GM12878 (cell line): ENCODE data around the gene RFC4. TPM values are rescaled to one million over a fixed set of nuclear protein-coding genes. Genes with fewer than 3 reads are reported as not detected.
A peak's percentile ranks its signal among the peaks of the same experiment; 100 is the strongest.

Source experiments
- ATF2 ChIP-seq: IDR thresholded peaks from 2 replicates; pipeline ENCODE4 v1.6.1; 2012; ENCODE audit warnings: low read length, inconsistent platforms
- CBFB ChIP-seq: IDR thresholded peaks from 2 replicates; pipeline ENCODE4 v1.6.1; 2016; ENCODE audit warnings: antibody characterized with exemption, low read depth
- CREM ChIP-seq: IDR thresholded peaks from 2 replicates; pipeline ENCODE4 v1.6.1; 2014; ENCODE audit warnings: antibody characterized with exemption, low read depth
- CTCF ChIP-seq, 3 experiments: IDR thresholded peaks in 2 of 3; conservative IDR thresholded peaks in 1 of 3; 2 replicates each; pipeline ENCODE4 v1.5.1; 2011; ENCODE audit warnings: low read depth in 3 of 3, low read length in 3 of 3, mild to moderate bottlenecking in 3 of 3, control low read depth in 2 of 3, moderate library complexity in 2 of 3, inconsistent platforms in 1 of 3, mixed read lengths in 1 of 3; ENCODE audit not compliant: control insufficient read depth in 2 of 3, insufficient read depth in 1 of 3; ENCODE audit errors: extremely low read depth in 1 of 3
- DPF2 ChIP-seq: fragments of 450-650 bp; IDR thresholded peaks from 2 replicates; pipeline ENCODE4 v1.6.1; 2017; ENCODE audit warnings: mild to moderate bottlenecking
- EED ChIP-seq: sonication (generic); IDR thresholded peaks from 2 replicates; pipeline ENCODE4 v1.6.1; 2016; ENCODE audit warnings: antibody characterized with exemption, low read depth
- FOXM1 ChIP-seq: IDR thresholded peaks from 2 replicates; pipeline ENCODE4 v1.6.1; 2012; ENCODE audit warnings: low read depth, mild to moderate bottlenecking, inconsistent platforms, low read length, moderate library complexity
- IKZF2 ChIP-seq, 2 experiments: fragments of 450-650 bp; IDR thresholded peaks; 2 replicates each; pipeline ENCODE4 v1.6.1; 2017; ENCODE audit warnings: mild to moderate bottlenecking in 2 of 2, moderate library complexity in 2 of 2
- IRF5 ChIP-seq: fragments of 450-650 bp; IDR thresholded peaks from 2 replicates; pipeline ENCODE4 v1.6.1; 2017; ENCODE audit warnings: borderline replicate concordance
- JUND ChIP-seq: IDR thresholded peaks from 2 replicates; pipeline ENCODE4 v1.6.1; 2012; ENCODE audit warnings: low read depth, mild to moderate bottlenecking, low read length, improper control_type of control experiment, moderate library complexity
- KDM1A ChIP-seq: fragments of 200-600 bp; sonication (generic); IDR thresholded peaks from 2 replicates; pipeline ENCODE4 v1.6.1; 2016; ENCODE audit warnings: borderline replicate concordance
- MLLT1 ChIP-seq: fragments of 450-650 bp; IDR thresholded peaks from 2 replicates; pipeline ENCODE4 v1.6.1; 2016; ENCODE audit warnings: mild to moderate bottlenecking
- NFXL1 ChIP-seq: fragments of 450-650 bp; IDR thresholded peaks from 2 replicates; pipeline ENCODE4 v1.6.1; 2017; ENCODE audit warnings: antibody characterized with exemption, mild to moderate bottlenecking, borderline replicate concordance
- NR2F1 ChIP-seq: fragments of 450-650 bp; conservative IDR thresholded peaks from 2 replicates; pipeline ENCODE4 v1.6.1; 2017; ENCODE audit warnings: mild to moderate bottlenecking
- PAX8 ChIP-seq: fragments of 450-650 bp; IDR thresholded peaks from 2 replicates; pipeline ENCODE4 v1.6.1; 2017; ENCODE audit warnings: mild to moderate bottlenecking, moderate library complexity
- SREBF1 ChIP-seq: IDR thresholded peaks from 2 replicates; pipeline ENCODE4 v1.6.1; 2012; ENCODE audit warnings: mild to moderate bottlenecking, low read length
- SRF ChIP-seq, 2 experiments: IDR thresholded peaks; 2 replicates each; pipeline ENCODE4 v1.6.1; 2011; ENCODE audit warnings: low read depth in 2 of 2, low read length in 2 of 2, mild to moderate bottlenecking in 1 of 2, moderate library complexity in 1 of 2
- TARDBP ChIP-seq: IDR thresholded peaks from 2 replicates; pipeline ENCODE4 v1.6.1; 2016; ENCODE audit warnings: borderline replicate concordance
- ZBED1 ChIP-seq: IDR thresholded peaks from 2 replicates; pipeline ENCODE4 v1.6.1; 2016; ENCODE audit warnings: borderline replicate concordance
- polyA plus RNA-seq, 11 experiments: library from polyadenylated mRNA; depleted of rRNA in 4 of 11; unstranded in 6 of 11; stranded (reverse) in 5 of 11; fragments of >200 nt; fragmentation: Nextera tagmentation in 4 of 11; fragmentation: Illumina TruSeq in 1 of 11; extraction: Ambion mirVana in 4 of 11; extraction: Trizol in 1 of 11; gene quantifications; 1 replicate in 1 of 11; 2 replicates in 10 of 11; pipeline versions ENCODE4 v1.2.1 to v1.2.3, GENCODE V29; 2011 to 2016; ENCODE audit warnings: inconsistent platforms in 2 of 11, missing spikeins in 2 of 11, low read depth in 1 of 11
- total RNA-seq, 4 experiments: library from RNA; depleted of rRNA in 3 of 4; stranded (reverse); fragments of >200 nt in 3 of 4; fragmentation: Illumina TruSeq in 1 of 4; extraction: Trizol in 1 of 4; gene quantifications; 2 replicates each; pipeline versions ENCODE4 v1.2.1 to v1.2.3, GENCODE V29; 2013 to 2021
- TF ChIP-seq, protein P1 (sequence below): fragments of 450-650 bp; IDR thresholded peaks from 2 replicates; pipeline ENCODE4 v1.6.1; 2014; ENCODE audit warnings: mild to moderate bottlenecking

RFC4 gene
- total and polyA plus RNA-seq, 10 of the 15 experiments (the other 5 are each of a cell fraction or from before 2014, with no cell fraction given), result 49.1 to 144 (median 112) TPM

- peak; percentile 57; the same call in 1 of the 2 replicates for TF ChIP-seq EED
- no peak for TF ChIP-seq ATF2
- TF ChIP-seq IKZF2 (IDR thresholded peaks at IDR 0.05), result peak; percentile 37 to 67; a peak in 3 of 4 replicates
- no peak for TF ChIP-seq ZBED1
- TF ChIP-seq CTCF (IDR thresholded peaks at IDR 0.05 in 2 of 3, conservative IDR thresholded peaks at IDR 0.05 in 1 of 3; ENCODE audit: control insufficient read depth in 2 of 3, extremely low read depth in 1 of 3, insufficient read depth in 1 of 3, low read depth in 3 of 3, low read length in 3 of 3), result no peak
- TF ChIP-seq CBFB, result peak; percentile 52; the same call in 1 of the 2 replicates
- peak; percentile 50 to 81 for TF ChIP-seq SRF (IDR thresholded peaks at IDR 0.05; ENCODE audit: low read depth in 2 of 2, low read length in 2 of 2)
- TF ChIP-seq NFXL1, result no peak
- 0 out of 2 replicates have a peak, but pooled peaks have one; percentile 25 for TF ChIP-seq MLLT1
- no peak for TF ChIP-seq SREBF1
- no peak for TF ChIP-seq KDM1A
- TF ChIP-seq CREM, result peak; percentile 97
- TF ChIP-seq JUND, result no peak
- peak; percentile 64; the same call in 1 of the 2 replicates for TF ChIP-seq NR2F1
- TF ChIP-seq FOXM1, result no peak
- no peak for TF ChIP-seq IRF5
- no peak for TF ChIP-seq TARDBP
- no peak for TF ChIP-seq PAX8
- peak; percentile 53; the same call in 1 of the 2 replicates for TF ChIP-seq DPF2
- TF ChIP-seq, protein P1, sequence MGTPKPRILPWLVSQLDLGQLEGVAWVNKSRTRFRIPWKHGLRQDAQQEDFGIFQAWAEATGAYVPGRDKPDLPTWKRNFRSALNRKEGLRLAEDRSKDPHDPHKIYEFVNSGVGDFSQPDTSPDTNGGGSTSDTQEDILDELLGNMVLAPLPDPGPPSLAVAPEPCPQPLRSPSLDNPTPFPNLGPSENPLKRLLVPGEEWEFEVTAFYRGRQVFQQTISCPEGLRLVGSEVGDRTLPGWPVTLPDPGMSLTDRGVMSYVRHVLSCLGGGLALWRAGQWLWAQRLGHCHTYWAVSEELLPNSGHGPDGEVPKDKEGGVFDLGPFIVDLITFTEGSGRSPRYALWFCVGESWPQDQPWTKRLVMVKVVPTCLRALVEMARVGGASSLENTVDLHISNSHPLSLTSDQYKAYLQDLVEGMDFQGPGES, result no peak
Measured at GRCh38 chr3:186806089-186807055, at the start of gene RFC4 (continued).
